DND-41 (cell line): ENCODE results near the gene POLE4.

Experiments
- ATAC-seq: fragments of 200-7000 bp; cut with Tn5 transposase; 3 replicates; pipeline ENCODE4 v1.9.1; 2021; ENCODE audit warnings: low read depth; ENCODE audit not compliant: insufficient read depth
- DNase-seq: peaks from one replicate; pipeline ENCODE4 v3.0.0-alpha.2; 2020
- H2AFZ ChIP-seq: 2 replicates; pipeline ENCODE4 v1.6.0; 2012; ENCODE audit warnings: low read depth, low read length
- H3K27ac ChIP-seq: 2 replicates; pipeline ENCODE4 v1.5.1; 2012; ENCODE audit warnings: low read length, inconsistent platforms
- H3K27me3 ChIP-seq: fragments of 200-600 bp; sonication (generic); 2 replicates; pipeline ENCODE4 v1.6.0; 2012; ENCODE audit warnings: low read length, mild to moderate bottlenecking, inconsistent platforms; ENCODE audit not compliant: insufficient read depth, poor library complexity
- H3K36me3 ChIP-seq: 2 replicates; pipeline ENCODE4 v1.5.1; 2012; ENCODE audit warnings: low read length, inconsistent platforms; ENCODE audit not compliant: insufficient read depth
- H3K4me1 ChIP-seq: 2 replicates; pipeline ENCODE4 v1.5.1; 2012; ENCODE audit warnings: mild to moderate bottlenecking, low read length; ENCODE audit not compliant: insufficient read depth
- H3K4me2 ChIP-seq: 2 replicates; pipeline ENCODE4 v1.6.0; 2012; ENCODE audit warnings: mild to moderate bottlenecking, moderate library complexity, low read length, inconsistent platforms; ENCODE audit not compliant: insufficient read depth
- H3K4me3 ChIP-seq, 2 experiments: fragments of 200-600 bp in 1 of 2; shearing (Covaris generic) in 1 of 2; 2 replicates each; pipeline ENCODE4 v1.5.1; 2012 to 2016; ENCODE audit warnings: inconsistent platforms in 2 of 2, low read length in 2 of 2, mild to moderate bottlenecking in 2 of 2, low read depth in 1 of 2, moderate library complexity in 1 of 2
- H3K79me2 ChIP-seq: 2 replicates; pipeline ENCODE4 v1.6.0; 2012; ENCODE audit warnings: low read length, inconsistent platforms; ENCODE audit not compliant: insufficient read depth
- H3K9ac ChIP-seq: 2 replicates; pipeline ENCODE4 v1.6.0; 2012; ENCODE audit warnings: low read depth, mild to moderate bottlenecking, inconsistent platforms, low read length, moderate library complexity
- H3K9me3 ChIP-seq: 2 replicates; pipeline ENCODE4 v1.5.1; 2012; ENCODE audit warnings: low read length, moderate library complexity, mild to moderate bottlenecking, inconsistent platforms; ENCODE audit not compliant: insufficient read depth, severe bottlenecking
- H4K20me1 ChIP-seq: 2 replicates; pipeline ENCODE4 v1.6.0; 2012; ENCODE audit warnings: low read length; ENCODE audit not compliant: insufficient read depth
- CTCF ChIP-seq: IDR thresholded peaks from 2 replicates; pipeline ENCODE4 v1.5.1; 2012; ENCODE audit warnings: borderline replicate concordance, low read length, moderate library complexity, mild to moderate bottlenecking; ENCODE audit not compliant: poor library complexity, severe bottlenecking; ENCODE audit errors: extremely low read depth
- EZH2 ChIP-seq: IDR thresholded peaks from 3 replicates; pipeline ENCODE4 v1.6.1; 2012; ENCODE audit warnings: borderline replicate concordance, low read depth, mild to moderate bottlenecking, moderate library complexity, low read length, inconsistent platforms; ENCODE audit not compliant: severe bottlenecking

POLE4 gene

GRCh38 chr2:75002007-75002406 is 43.6 kb downstream of the POLE4 start:
- no peaks in the 10 kb centered on the region for H4K20me1 ChIP-seq
- no peak overlapping the region for H3K4me2 ChIP-seq
- no peak overlapping the region for H3K9ac ChIP-seq
- 0 out of 2 replicates have a peak, but pooled peaks cover 4% of the 10 kb centered on the region for H3K36me3 ChIP-seq
- H3K9me3 ChIP-seq: peaks cover 15% of the 10 kb centered on the region
- no peaks in the 10 kb centered on the region for H3K4me1 ChIP-seq
- DNase-seq: no peak
- no peak for ATAC-seq
- TF ChIP-seq EZH2 (no peak), CTCF (no peak)
- no peaks in the 10 kb centered on the region for H3K27me3 ChIP-seq
- H3K27ac ChIP-seq: no peak overlapping the region
- no peak overlapping the region for H2AFZ ChIP-seq
- H3K4me3 ChIP-seq: no peak overlapping the region
- no peaks in the 10 kb centered on the region for H3K79me2 ChIP-seq

- no peaks in the 10 kb centered on the region for H3K4me1 ChIP-seq
- H4K20me1 ChIP-seq: no peaks in the 10 kb centered on the region; the same call in 1 of the 2 replicates
- H3K27me3 ChIP-seq: no peaks in the 10 kb centered on the region
- TF ChIP-seq EZH2 (no peak), CTCF (no peak)
- no peak overlapping the region for H3K9ac ChIP-seq
- H3K4me2 ChIP-seq: no peak overlapping the region
- no peak overlapping the region for H3K27ac ChIP-seq
- H2AFZ ChIP-seq: no peak overlapping the region
- 0 out of 2 replicates have a peak, but pooled peaks cover 4% of the 10 kb centered on the region for H3K36me3 ChIP-seq
- H3K79me2 ChIP-seq: no peaks in the 10 kb centered on the region
- peaks cover 9% of the 10 kb centered on the region for H3K9me3 ChIP-seq
- H3K4me3 ChIP-seq: no peak overlapping the region
- no peak for DNase-seq
- ATAC-seq: no peak
Measured at GRCh38 chr2:75003276-75003675, 44.8 kb downstream of the POLE4 start.

- no peak for ATAC-seq
Measured at GRCh38 chr2:75003773-75004172, 45.3 kb downstream of the POLE4 start.

More at GRCh38 chr2:75003773-75004172, 45.3 kb downstream of the POLE4 start:
- Histone ChIP-seq H3K79me2 (no peaks in the 10 kb centered on the region), H3K4me3 (no peak overlapping the region), H2AFZ (no peak overlapping the region), H3K27ac (no peak overlapping the region), H3K9ac (no peak overlapping the region), H3K4me1 (no peaks in the 10 kb centered on the region), H3K27me3 (no peaks in the 10 kb centered on the region), H3K4me2 (no peak overlapping the region), H3K36me3 (0 out of 2 replicates have a peak, but pooled peaks cover under 1% of the 10 kb centered on the region), H3K9me3 (peaks cover 5% of the 10 kb centered on the region), H4K20me1 (no peaks in the 10 kb centered on the region; the same call in 1 of the 2 replicates)
- TF ChIP-seq CTCF: no peak
- no peak for TF ChIP-seq EZH2
- DNase-seq: no peak
